ENCODE data around the gene KIF1C.
"Not testable (repeated sequence)": the region's sequence is repeated elsewhere in the genome, so short reads cannot be mapped to it uniquely, and the experiment has no call there.

KIF1C gene

GRCh38 chr17:5045496-5045895 lies 47.7 kb downstream of the KIF1C start:
- no peak for DNase-seq

GRCh38 chr17:5047446-5047845 lies 49.7 kb downstream of the KIF1C start:
- DNase-seq = no peak

- no peak for DNase-seq
These were observed 51.6 kb downstream of the KIF1C start for GRCh38 chr17:5049314-5049841.

GRCh38 chr17:5050278-5050677 lies 52.5 kb downstream of the KIF1C start:
- DNase-seq = peak; percentile 71

GRCh38 chr17:5055543-5055942 lies 57.8 kb downstream of the KIF1C start:
- DNase-seq = no peak

GRCh38 chr17:5065227-5065744 lies 67.5 kb downstream of the KIF1C start:
- no peak for DNase-seq

GRCh38 chr17:5068236-5068635 lies 70.5 kb downstream of the KIF1C start:
- DNase-seq = no peak

- no peak for DNase-seq
These were observed 72.0 kb downstream of the KIF1C start for GRCh38 chr17:5069724-5070123.

- DNase-seq = not testable (repeated sequence)
These were observed 77.7 kb downstream of the KIF1C start for GRCh38 chr17:5075472-5075871.

GRCh38 chr17:5077275-5077674 lies 79.5 kb downstream of the KIF1C start:
- not testable (repeated sequence) for DNase-seq

GRCh38 chr17:5077781-5078105 lies 80.0 kb downstream of the KIF1C start:
- DNase-seq = no peak
